MCF 10A (cell line): ENCODE results near the gene PRPF6. TPM values are rescaled to one million over a fixed set of nuclear protein-coding genes. Genes with fewer than 3 reads are reported as not detected.

Experiments
- Bru-seq: library from RNA; stranded (reverse); fragments of 400-500 nt; gene quantifications from one replicate; lab custom pipeline; 2021; lab: Mats Ljungman, UMichigan
- BruChase-seq, 2 experiments: library from RNA; stranded (reverse); fragments of 400-500 nt; gene quantifications; one replicate each; lab custom pipeline; 2021; lab: Mats Ljungman, UMichigan
- BruUV-seq: library from RNA; stranded (reverse); fragments of 400-500 nt; replicated peaks from 2 replicates; lab custom pipeline; 2021; lab: Mats Ljungman, UMichigan
- CTCF ChIA-PET: fragments of 300-600 bp; sonication (Branson Sonifier 250); formaldehyde crosslinking; extraction: SDS; loops from one replicate; lab custom pipeline; 2021; ENCODE audit warnings: antibody characterized with exemption, inconsistent platforms; lab: Yijun Ruan, JAX
- POLR2A ChIA-PET: fragments of 300-600, 350-650 bp; sonication (Branson Sonifier 250); formaldehyde crosslinking; extraction: SDS; loops from one replicate; lab custom pipeline; 2020; ENCODE audit warnings: antibody characterized with exemption, inconsistent platforms; lab: Yijun Ruan, JAX
- DNase-seq: peaks from one replicate; pipeline ENCODE4 v3.0.0-alpha.2; 2018; ENCODE audit not compliant: unreplicated experiment
- H3K27ac Mint-ChIP-seq: one replicate; pipeline ENCODE4 v1.8.0; 2022; ENCODE audit warnings: mild to moderate bottlenecking, low read depth, mixed read lengths; ENCODE audit not compliant: unreplicated experiment
- H3K27me3 Mint-ChIP-seq: one replicate; pipeline ENCODE4 v1.8.0; 2022; ENCODE audit warnings: mixed read lengths; ENCODE audit not compliant: insufficient read depth, unreplicated experiment
- H3K36me3 Mint-ChIP-seq: one replicate; pipeline ENCODE4 v1.8.0; 2022; ENCODE audit warnings: mild to moderate bottlenecking, moderate library complexity, mixed read lengths; ENCODE audit not compliant: insufficient read depth, unreplicated experiment
- H3K4me1 Mint-ChIP-seq: one replicate; pipeline ENCODE4 v1.8.0; 2022; ENCODE audit warnings: mixed read lengths; ENCODE audit not compliant: insufficient read depth, unreplicated experiment
- H3K4me3 Mint-ChIP-seq: one replicate; pipeline ENCODE4 v1.8.0; 2022; ENCODE audit warnings: mild to moderate bottlenecking, moderate library complexity, mixed read lengths; ENCODE audit not compliant: unreplicated experiment
- H3K9me3 Mint-ChIP-seq: one replicate; pipeline ENCODE4 v1.8.0; 2022; ENCODE audit warnings: mixed read lengths; ENCODE audit not compliant: unreplicated experiment
- intact Hi-C: fragments of 100-400 bp; cut with micrococcal nuclease; formaldehyde crosslinking; loops from 2 replicates; pipeline ENCODE4 v1.14.1; 2022
- long read RNA-seq: library from polyadenylated mRNA; stranded (forward); transcript quantifications from one replicate; pipeline ENCODE4 v2.0.0, GENCODE V29; 2022
- total RNA-seq: library from RNA; stranded (reverse); gene quantifications from 2 replicates; pipeline ENCODE4 v1.2.3, GENCODE V29; 2022
- TF ChIP-seq, protein P1 (sequence below): fragments of 200-600 bp; IDR thresholded peaks from one replicate; pipeline ENCODE4 v1.8.0; 2022; ENCODE audit warnings: antibody characterized with exemption, mild to moderate bottlenecking; ENCODE audit not compliant: unreplicated experiment

PRPF6 gene, protein sequence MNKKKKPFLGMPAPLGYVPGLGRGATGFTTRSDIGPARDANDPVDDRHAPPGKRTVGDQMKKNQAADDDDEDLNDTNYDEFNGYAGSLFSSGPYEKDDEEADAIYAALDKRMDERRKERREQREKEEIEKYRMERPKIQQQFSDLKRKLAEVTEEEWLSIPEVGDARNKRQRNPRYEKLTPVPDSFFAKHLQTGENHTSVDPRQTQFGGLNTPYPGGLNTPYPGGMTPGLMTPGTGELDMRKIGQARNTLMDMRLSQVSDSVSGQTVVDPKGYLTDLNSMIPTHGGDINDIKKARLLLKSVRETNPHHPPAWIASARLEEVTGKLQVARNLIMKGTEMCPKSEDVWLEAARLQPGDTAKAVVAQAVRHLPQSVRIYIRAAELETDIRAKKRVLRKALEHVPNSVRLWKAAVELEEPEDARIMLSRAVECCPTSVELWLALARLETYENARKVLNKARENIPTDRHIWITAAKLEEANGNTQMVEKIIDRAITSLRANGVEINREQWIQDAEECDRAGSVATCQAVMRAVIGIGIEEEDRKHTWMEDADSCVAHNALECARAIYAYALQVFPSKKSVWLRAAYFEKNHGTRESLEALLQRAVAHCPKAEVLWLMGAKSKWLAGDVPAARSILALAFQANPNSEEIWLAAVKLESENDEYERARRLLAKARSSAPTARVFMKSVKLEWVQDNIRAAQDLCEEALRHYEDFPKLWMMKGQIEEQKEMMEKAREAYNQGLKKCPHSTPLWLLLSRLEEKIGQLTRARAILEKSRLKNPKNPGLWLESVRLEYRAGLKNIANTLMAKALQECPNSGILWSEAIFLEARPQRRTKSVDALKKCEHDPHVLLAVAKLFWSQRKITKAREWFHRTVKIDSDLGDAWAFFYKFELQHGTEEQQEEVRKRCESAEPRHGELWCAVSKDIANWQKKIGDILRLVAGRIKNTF
- total RNA-seq (70.9 and 88.5 TPM in 2 replicates), Bru-seq, nascent RNA (percentile 65 among the genes with signal in this experiment), BruChase-seq, experiment 1, labeled RNA remaining after a 6-hour chase (percentile 78 among the genes with signal in this experiment), BruChase-seq, experiment 2, labeled RNA remaining after a 2-hour chase (percentile 65 among the genes with signal in this experiment)
- long read RNA-seq, transcript PRPF6-201 (21 exons, 3,044 nt): major isoform, 314 of 398 reads
- long read RNA-seq, partial matches to known transcripts: 61 of 398 reads
- long read RNA-seq, other reads (novel, unspliced or antisense): 23 of 398 reads

DNA sequence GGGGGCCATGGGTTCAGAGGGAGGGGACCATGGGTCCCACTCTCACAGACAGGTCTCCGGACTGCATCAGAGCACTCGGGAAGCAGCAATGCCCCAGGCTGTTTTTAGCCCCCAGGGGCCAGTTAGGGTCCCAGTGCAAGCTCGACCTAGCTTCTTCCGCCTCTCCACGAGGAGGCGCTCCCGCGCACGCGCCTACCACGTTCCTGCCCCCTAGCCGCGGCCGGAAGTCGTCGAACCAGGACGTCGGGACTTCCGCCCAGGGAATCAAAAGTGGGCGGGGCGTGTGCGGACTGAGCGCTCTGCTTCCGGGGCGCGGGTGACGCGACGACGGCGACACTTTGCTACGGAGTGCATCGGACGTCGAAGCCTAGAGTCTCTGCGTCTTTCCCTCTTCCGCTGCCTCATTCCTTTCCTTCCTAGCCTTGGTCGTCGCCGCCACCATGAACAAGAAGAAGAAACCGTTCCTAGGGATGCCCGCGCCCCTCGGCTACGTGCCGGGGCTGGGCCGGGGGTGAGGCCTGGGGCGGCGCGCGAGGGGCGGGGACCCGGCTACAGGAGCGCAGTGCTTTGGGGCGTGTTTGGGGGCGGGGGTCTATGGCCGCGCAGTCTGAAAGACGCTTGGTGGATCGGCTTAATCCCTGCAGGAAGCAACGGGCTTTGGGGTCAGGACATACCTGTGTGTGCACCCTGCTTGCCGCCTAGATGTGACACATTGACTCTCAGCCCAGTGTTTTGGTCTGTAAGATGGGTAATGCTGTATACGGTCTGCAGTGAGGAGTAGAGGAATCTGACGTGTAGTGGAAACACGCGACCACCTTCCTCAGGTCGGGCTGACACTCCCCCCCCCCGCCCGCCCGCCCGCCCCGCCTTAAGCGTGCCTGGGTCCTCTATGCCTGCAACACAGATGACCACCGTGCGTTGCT is at the start of gene PRPF6:
PRPF6 (plus strand) TSS at position 327 of the 923 bp plus-strand sequence; CDS start at position 441, 114 bp downstream.
- no peaks in the 10 kb centered on the region for H3K27me3 Mint-ChIP-seq
- DNase-seq: peak; percentile 96
- H3K36me3 Mint-ChIP-seq: peaks cover 41% of the 10 kb centered on the region
- H3K9me3 Mint-ChIP-seq: no peaks in the 10 kb centered on the region
- TF ChIP-seq, protein P1, sequence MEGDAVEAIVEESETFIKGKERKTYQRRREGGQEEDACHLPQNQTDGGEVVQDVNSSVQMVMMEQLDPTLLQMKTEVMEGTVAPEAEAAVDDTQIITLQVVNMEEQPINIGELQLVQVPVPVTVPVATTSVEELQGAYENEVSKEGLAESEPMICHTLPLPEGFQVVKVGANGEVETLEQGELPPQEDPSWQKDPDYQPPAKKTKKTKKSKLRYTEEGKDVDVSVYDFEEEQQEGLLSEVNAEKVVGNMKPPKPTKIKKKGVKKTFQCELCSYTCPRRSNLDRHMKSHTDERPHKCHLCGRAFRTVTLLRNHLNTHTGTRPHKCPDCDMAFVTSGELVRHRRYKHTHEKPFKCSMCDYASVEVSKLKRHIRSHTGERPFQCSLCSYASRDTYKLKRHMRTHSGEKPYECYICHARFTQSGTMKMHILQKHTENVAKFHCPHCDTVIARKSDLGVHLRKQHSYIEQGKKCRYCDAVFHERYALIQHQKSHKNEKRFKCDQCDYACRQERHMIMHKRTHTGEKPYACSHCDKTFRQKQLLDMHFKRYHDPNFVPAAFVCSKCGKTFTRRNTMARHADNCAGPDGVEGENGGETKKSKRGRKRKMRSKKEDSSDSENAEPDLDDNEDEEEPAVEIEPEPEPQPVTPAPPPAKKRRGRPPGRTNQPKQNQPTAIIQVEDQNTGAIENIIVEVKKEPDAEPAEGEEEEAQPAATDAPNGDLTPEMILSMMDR: peak; percentile 77
- BruUV-seq: no TSS peak
- ChIA-PET POLR2A (interaction anchor here (0.5 to 4.5 kb wide), 49 partner anchors 9 to 1614 kb away, joined by 3 to 93 read pairs (median 5); partner anchors contain the start of genes ARFRP1, DNAJC5, GMEB2 and LAMA5), CTCF (interaction anchor here (0.5 to 4.5 kb wide), 36 partner anchors 8 to 684 kb away, joined by 3 to 31 read pairs (median 5); partner anchors contain the start of genes LKAAEAR1 and TCEA2)
- peak within 1 kb of the TSS; percentile 79 for H3K4me3 Mint-ChIP-seq
- peak within 1 kb of the TSS; percentile 92 for H3K27ac Mint-ChIP-seq
- intact Hi-C loops: loop anchor here (2.0 to 5.0 kb wide), 2 partner anchors 58 to 81 kb away; partner anchors contain the start of gene TCEA2
- H3K4me1 Mint-ChIP-seq: peaks cover 30% of the 10 kb centered on the region

DNA sequence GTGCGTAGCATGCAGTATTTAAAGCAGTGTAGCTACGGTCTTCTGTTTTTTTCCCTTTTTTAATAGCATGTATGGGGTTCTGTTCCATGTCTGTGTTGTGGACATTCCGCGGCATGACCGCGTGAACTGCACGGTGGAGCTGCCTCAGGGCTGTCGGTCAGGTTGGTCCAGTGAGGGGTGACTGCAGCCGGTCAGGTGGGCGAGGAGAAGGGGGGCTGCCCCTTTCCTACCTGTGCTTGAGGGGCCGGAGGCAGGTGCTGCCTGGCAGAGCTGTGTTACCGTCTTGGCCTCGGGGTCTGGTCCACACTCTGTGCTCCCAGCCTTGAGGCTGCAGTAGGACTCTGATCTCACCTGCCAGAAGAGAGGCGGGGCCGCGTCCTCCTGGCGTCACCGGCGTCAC is 49.2 kb upstream of the PRPF6 start:
- TF ChIP-seq, protein P1: no peak
- DNase-seq: no peak
- Mint-ChIP-seq H3K4me3 (no peak overlapping the region), H3K27me3 (no peaks in the 10 kb centered on the region), H3K9me3 (no peaks in the 10 kb centered on the region), H3K4me1 (no peaks in the 10 kb centered on the region), H3K27ac (no peak overlapping the region), H3K36me3 (peaks cover 81% of the 10 kb centered on the region)
- no TSS peak for BruUV-seq
- ChIA-PET POLR2A (interaction anchor here (1.0 to 1.2 kb wide), 2 partner anchors 20 to 36 kb away, joined by 3 read pairs; no protein-coding TSS in a partner anchor), CTCF (interaction anchor here (0.7 kb wide), 1 partner anchor 19 kb away, joined by 3 read pairs; no protein-coding TSS in a partner anchor)
- intact Hi-C loops: no loop called here

DNA sequence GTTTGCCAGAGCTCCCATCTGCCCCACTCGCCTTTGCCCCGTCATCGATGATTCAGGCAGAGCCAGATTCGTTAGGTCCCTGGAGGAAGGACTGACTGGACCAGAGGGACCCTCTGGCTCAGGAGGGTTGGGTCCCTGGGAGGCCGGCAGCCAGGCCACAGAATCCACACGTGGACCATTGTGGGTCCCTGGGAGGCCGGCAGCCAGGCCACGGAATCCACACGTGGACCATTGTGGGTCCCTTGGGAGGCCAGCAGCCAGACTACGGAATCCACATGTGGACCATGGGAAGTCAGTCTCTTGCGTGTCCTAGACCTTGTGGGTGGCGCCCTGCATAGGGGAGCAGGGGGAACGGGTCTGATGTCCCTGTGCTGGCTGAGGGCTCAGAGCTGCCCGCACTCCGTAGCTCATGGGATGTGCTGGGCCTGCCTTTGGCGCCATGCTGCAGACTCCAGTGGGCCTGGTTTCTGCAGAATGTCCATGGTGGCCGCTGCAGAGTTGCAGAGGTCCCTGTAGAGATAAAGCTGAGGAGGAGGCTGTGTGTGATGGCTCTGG is 48.2 kb upstream of the PRPF6 start:
- ChIA-PET CTCF (interaction anchor here (0.6 to 0.8 kb wide), 2 partner anchors 22 kb away, joined by 3 to 6 read pairs; no protein-coding TSS in a partner anchor), POLR2A (no interaction called here)
- TF ChIP-seq, protein P1: no peak
- no peak for DNase-seq
- H3K36me3 Mint-ChIP-seq: peaks cover 81% of the 10 kb centered on the region
- H3K4me1 Mint-ChIP-seq: no peaks in the 10 kb centered on the region
- no peaks in the 10 kb centered on the region for H3K27me3 Mint-ChIP-seq
- H3K27ac Mint-ChIP-seq: no peak overlapping the region
- H3K4me3 Mint-ChIP-seq: no peak overlapping the region
- H3K9me3 Mint-ChIP-seq: no peaks in the 10 kb centered on the region
- no TSS peak for BruUV-seq
- intact Hi-C loops: no loop called here
